Immature natural killer cell (primary cell): ENCODE results near the gene POLD3. TPM values are rescaled to one million over a fixed set of nuclear protein-coding genes. Genes with fewer than 3 reads are reported as not detected.

Experiments
- DNase-seq, 3 donors: peaks; one replicate each; pipeline ENCODE4 v3.0.0; 2022; ENCODE audit warnings: mixed read lengths in 1 of 3
- H3K27ac Mint-ChIP-seq, 6 donors: one replicate each; pipeline ENCODE4 v1.8.0; 2020; ENCODE audit warnings: mixed read lengths in 6 of 6, mild to moderate bottlenecking in 5 of 6, inconsistent platforms in 4 of 6, moderate library complexity in 3 of 6
- H3K27me3 Mint-ChIP-seq, 3 donors: one replicate each; pipeline ENCODE4 v1.8.0; 2020 to 2021; ENCODE audit warnings: low read depth in 3 of 3, mild to moderate bottlenecking in 3 of 3, mixed read lengths in 3 of 3, moderate library complexity in 3 of 3, inconsistent platforms in 1 of 3
- H3K36me3 Mint-ChIP-seq, 3 donors: one replicate each; pipeline ENCODE4 v1.8.0; 2020; ENCODE audit warnings: mixed read lengths in 3 of 3, inconsistent platforms in 2 of 3, mild to moderate bottlenecking in 2 of 3
- H3K4me1 Mint-ChIP-seq, 2 donors: one replicate each; pipeline ENCODE4 v1.8.0; 2020; ENCODE audit warnings: inconsistent platforms in 2 of 2, mild to moderate bottlenecking in 2 of 2, mixed read lengths in 2 of 2, moderate library complexity in 1 of 2
- H3K4me3 Mint-ChIP-seq, 5 donors: one replicate each; pipeline ENCODE4 v1.8.0; 2020; ENCODE audit warnings: mild to moderate bottlenecking in 5 of 5, mixed read lengths in 5 of 5, inconsistent platforms in 3 of 5, moderate library complexity in 3 of 5
- H3K9me3 Mint-ChIP-seq, 6 donors: one replicate each; pipeline ENCODE4 v1.8.0; 2020; ENCODE audit warnings: mild to moderate bottlenecking in 6 of 6, mixed read lengths in 6 of 6, inconsistent platforms in 4 of 6, moderate library complexity in 3 of 6
- polyA plus RNA-seq, 3 donors: library from polyadenylated mRNA; unstranded; fragments of 300-500 nt; fragmentation: Illumina TruSeq; gene quantifications; one replicate each; pipeline ENCODE4 v1.2.3, GENCODE V29; 2021

POLD3 gene
- polyA plus RNA-seq, 3 donors from 2014 or later, result 10.5 to 20.7 (median 12.8) TPM

- no peaks in the 10 kb centered on the region for H3K4me1 Mint-ChIP-seq
- no peak overlapping the region for H3K4me3 Mint-ChIP-seq
- DNase-seq, result no peak
- H3K27ac Mint-ChIP-seq, result no peak overlapping the region
- no peaks in the 10 kb centered on the region for H3K9me3 Mint-ChIP-seq
- H3K36me3 Mint-ChIP-seq, result peaks cover 3 to 13% (median 13%) of the 10 kb centered on the region in 3 donors
- H3K27me3 Mint-ChIP-seq, result no peaks in the 10 kb centered on the region
These were observed 11.5 kb downstream of the POLD3 start for GRCh38 chr11:74603845-74604244.

DNA sequence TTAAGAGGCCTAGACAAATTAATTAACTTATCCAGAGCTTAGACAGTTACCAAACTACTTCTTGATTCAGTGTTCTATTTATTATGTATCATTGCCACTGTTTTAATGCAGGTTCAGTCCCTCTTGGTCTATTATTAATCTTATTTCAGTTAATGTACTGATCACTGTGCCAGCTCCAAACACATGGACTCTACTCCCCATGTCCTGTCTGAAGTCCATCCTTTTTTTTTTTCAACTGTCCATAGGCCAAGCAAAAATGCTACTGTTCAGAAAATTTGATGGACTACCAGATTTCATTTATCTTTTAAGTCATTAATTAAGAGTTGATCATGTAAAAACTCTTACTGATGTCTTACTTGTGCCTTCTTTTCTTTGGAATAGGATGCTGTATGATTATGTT is 11.9 kb downstream of the POLD3 start:
- no peak overlapping the region for H3K27ac Mint-ChIP-seq

DNA sequence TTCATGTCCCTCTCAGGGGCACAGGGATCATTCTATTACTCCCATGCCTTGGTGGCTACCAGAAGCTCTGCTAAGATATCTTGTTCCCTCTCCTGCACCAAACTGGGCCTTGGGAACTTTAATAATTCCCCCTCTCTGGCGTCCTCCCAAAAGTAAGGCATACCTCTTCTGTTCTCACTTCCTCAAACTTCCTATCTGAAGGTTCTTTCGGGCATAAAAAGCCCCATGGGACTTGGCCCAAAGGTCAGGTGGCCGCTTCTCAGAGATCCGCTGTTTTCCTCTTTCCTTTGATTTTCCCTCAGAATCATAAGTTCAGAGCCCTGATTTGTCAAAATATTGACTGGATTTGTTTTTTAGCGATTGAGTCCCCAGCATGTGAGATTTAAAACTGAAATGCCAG is 13.0 kb downstream of the POLD3 start:
- H3K4me3 Mint-ChIP-seq, result no peak overlapping the region
- no peaks in the 10 kb centered on the region for H3K27me3 Mint-ChIP-seq
- no peaks in the 10 kb centered on the region for H3K4me1 Mint-ChIP-seq
- peaks cover 3 to 15% (median 9%) of the 10 kb centered on the region in 3 donors for H3K36me3 Mint-ChIP-seq
- no peak for DNase-seq
- no peaks in the 10 kb centered on the region for H3K9me3 Mint-ChIP-seq
- peak overlapping the region in 1 of 6 donors; percentile 11 for H3K27ac Mint-ChIP-seq

More for the DNA sequence above, 11.9 kb downstream of the POLD3 start:
- DNase-seq, result no peak
- H3K4me1 Mint-ChIP-seq, result no peaks in the 10 kb centered on the region
- H3K4me3 Mint-ChIP-seq, result no peak overlapping the region
- H3K9me3 Mint-ChIP-seq, result no peaks in the 10 kb centered on the region
- peaks cover 3 to 13% (median 13%) of the 10 kb centered on the region in 3 donors for H3K36me3 Mint-ChIP-seq
- no peaks in the 10 kb centered on the region for H3K27me3 Mint-ChIP-seq

GRCh38 chr11:74608431-74608830 is 16.0 kb downstream of the POLD3 start:
- Mint-ChIP-seq H3K4me1 (no peaks in the 10 kb centered on the region), H3K27ac (no peak overlapping the region), H3K36me3 (peaks cover 13 to 24% (median 13%) of the 10 kb centered on the region in 3 donors), H3K4me3 (no peak overlapping the region), H3K27me3 (no peaks in the 10 kb centered on the region), H3K9me3 (no peaks in the 10 kb centered on the region)
- DNase-seq, result no peak

DNA sequence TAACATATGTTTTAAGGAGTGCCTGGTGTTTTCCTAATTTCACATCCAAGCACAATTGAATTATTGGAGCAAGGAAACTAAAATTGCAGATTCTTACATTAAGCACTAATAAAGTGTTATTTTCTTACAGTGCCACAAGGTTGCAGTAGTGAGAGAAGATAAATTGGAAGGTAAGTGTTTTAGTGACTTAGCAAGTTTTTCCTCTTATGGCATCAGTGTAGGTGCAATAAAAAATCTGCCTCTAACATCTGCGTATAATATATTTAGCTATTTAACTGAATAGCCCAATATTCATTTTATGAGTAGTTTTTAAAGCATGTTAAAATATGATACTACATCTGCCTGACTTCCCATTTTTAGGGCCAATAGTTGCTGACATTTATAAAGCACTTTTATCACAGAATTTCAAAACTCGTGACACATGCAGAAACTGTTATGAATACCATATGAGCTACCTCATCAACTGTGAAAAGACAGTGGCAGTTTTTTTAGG is 19.0 kb downstream of the POLD3 start:
- H3K27ac Mint-ChIP-seq, result no peak overlapping the region
- H3K9me3 Mint-ChIP-seq, result no peaks in the 10 kb centered on the region
- no peaks in the 10 kb centered on the region for H3K27me3 Mint-ChIP-seq
- DNase-seq, result no peak
- peaks cover 4 to 23% (median 10%) of the 10 kb centered on the region in 3 donors for H3K36me3 Mint-ChIP-seq
- no peak overlapping the region for H3K4me3 Mint-ChIP-seq
- no peaks in the 10 kb centered on the region for H3K4me1 Mint-ChIP-seq

DNA sequence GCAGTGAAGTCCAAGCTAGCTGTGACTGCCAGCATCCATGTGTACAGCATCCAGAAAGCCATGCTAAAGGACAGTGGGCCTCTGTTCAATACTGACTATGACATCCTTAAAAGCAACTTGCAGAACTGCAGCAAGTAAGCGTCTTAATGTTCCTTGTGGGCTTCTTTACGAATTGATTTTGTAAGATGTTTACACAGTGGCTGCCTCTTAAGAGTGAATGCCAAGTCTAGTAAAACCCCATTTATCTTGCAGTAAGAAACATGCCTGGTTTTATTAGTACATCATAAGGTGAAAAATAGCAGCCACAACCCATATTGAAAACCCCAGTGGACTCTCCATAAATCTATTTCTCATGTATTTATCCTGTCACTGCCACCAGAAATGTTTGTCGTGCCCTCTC is 20.5 kb downstream of the POLD3 start:
- H3K36me3 Mint-ChIP-seq, result peaks cover 4 to 28% (median 10%) of the 10 kb centered on the region in 3 donors
- H3K27ac Mint-ChIP-seq, result peak overlapping the region in 1 of 6 donors; percentile 47
- no peaks in the 10 kb centered on the region for H3K4me1 Mint-ChIP-seq

DNA sequence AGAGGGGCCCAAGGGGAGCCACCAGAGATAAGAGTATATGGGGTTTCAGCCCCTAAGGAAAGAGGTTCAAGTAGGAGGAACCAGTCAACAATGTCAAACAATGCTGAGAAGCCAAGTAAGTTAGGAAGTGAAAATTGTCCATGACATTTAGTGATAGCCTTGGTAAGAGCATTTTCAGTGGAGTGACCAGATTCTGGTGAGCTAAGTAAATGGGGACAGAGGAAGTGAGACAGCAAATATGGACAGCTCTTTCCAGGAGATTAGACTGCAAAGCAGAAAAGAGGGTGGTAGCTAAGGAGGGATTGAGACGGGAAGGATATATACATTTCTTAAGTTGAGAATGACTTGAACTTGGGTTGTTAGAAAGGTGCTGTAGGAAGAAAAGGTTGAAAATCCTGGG is 22.9 kb downstream of the POLD3 start:
- Mint-ChIP-seq H3K4me3 (no peak overlapping the region), H3K4me1 (no peaks in the 10 kb centered on the region), H3K27me3 (no peaks in the 10 kb centered on the region), H3K9me3 (no peaks in the 10 kb centered on the region), H3K36me3 (peaks cover 10 to 34% (median 15%) of the 10 kb centered on the region in 3 donors), H3K27ac (no peak overlapping the region)
- DNase-seq, result no peak

More for the DNA sequence above, 20.5 kb downstream of the POLD3 start:
- Mint-ChIP-seq H3K27me3 (no peaks in the 10 kb centered on the region), H3K4me3 (no peak overlapping the region), H3K9me3 (no peaks in the 10 kb centered on the region)
- no peak for DNase-seq

- Mint-ChIP-seq H3K4me1 (no peaks in the 10 kb centered on the region), H3K9me3 (no peaks in the 10 kb centered on the region)
These were observed 23.6 kb downstream of the POLD3 start for GRCh38 chr11:74615988-74616387.

GRCh38 chr11:74620531-74620930 is 28.1 kb downstream of the POLD3 start:
- Mint-ChIP-seq H3K36me3 (peaks cover 20 to 50% (median 21%) of the 10 kb centered on the region in 3 donors), H3K4me3 (no peak overlapping the region), H3K9me3 (no peaks in the 10 kb centered on the region), H3K27ac (no peak overlapping the region), H3K4me1 (no peaks in the 10 kb centered on the region), H3K27me3 (no peaks in the 10 kb centered on the region)
- no peak for DNase-seq

More at GRCh38 chr11:74615988-74616387, 23.6 kb downstream of the POLD3 start:
- Mint-ChIP-seq H3K27me3 (no peaks in the 10 kb centered on the region), H3K4me3 (no peak overlapping the region), H3K27ac (no peak overlapping the region), H3K36me3 (peaks cover 13 to 38% (median 15%) of the 10 kb centered on the region in 3 donors)
- DNase-seq, result no peak

- no peaks in the 10 kb centered on the region for H3K9me3 Mint-ChIP-seq
- H3K36me3 Mint-ChIP-seq, result peaks cover 25 to 46% (median 27%) of the 10 kb centered on the region in 3 donors
- no peaks in the 10 kb centered on the region for H3K4me1 Mint-ChIP-seq
- no peaks in the 10 kb centered on the region for H3K27me3 Mint-ChIP-seq
- no peak for DNase-seq
- H3K27ac Mint-ChIP-seq, result no peak overlapping the region
- no peak overlapping the region for H3K4me3 Mint-ChIP-seq
These were observed 33.7 kb downstream of the POLD3 start for GRCh38 chr11:74626130-74626529.

GRCh38 chr11:74626604-74627003 is 34.2 kb downstream of the POLD3 start:
- no peaks in the 10 kb centered on the region for H3K4me1 Mint-ChIP-seq
- H3K27me3 Mint-ChIP-seq, result no peaks in the 10 kb centered on the region
- no peak overlapping the region for H3K27ac Mint-ChIP-seq
- no peak for DNase-seq
- H3K36me3 Mint-ChIP-seq, result peaks cover 21 to 43% (median 27%) of the 10 kb centered on the region in 3 donors
- no peaks in the 10 kb centered on the region for H3K9me3 Mint-ChIP-seq
- no peak overlapping the region for H3K4me3 Mint-ChIP-seq

DNA sequence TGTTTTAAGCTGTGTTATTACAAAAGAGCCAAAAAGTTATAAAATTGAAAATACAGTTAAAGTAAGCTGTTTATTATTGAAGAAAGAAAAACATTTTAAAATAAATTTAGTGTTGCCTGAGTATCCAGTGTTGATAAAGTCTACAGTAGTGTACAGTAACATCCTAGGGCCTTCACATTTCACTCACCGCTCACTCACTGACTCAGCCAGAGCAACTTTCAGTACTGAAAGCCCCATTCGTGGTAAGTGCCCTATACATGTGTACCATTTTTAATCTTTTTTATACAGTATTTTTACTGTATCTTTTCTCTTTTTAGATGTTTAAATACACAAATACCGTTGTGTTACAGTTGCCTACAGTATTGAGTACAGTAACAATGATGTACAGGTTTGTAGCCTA is 35.0 kb downstream of the POLD3 start:
- H3K36me3 Mint-ChIP-seq, result peaks cover 17 to 45% (median 29%) of the 10 kb centered on the region in 3 donors
- no peak overlapping the region for H3K4me3 Mint-ChIP-seq
- no peaks in the 10 kb centered on the region for H3K9me3 Mint-ChIP-seq

GRCh38 chr11:74630043-74630442 is 37.7 kb downstream of the POLD3 start:
- Mint-ChIP-seq H3K9me3 (no peaks in the 10 kb centered on the region), H3K36me3 (peaks cover 20 to 53% (median 43%) of the 10 kb centered on the region in 3 donors), H3K27ac (no peak overlapping the region), H3K4me1 (no peaks in the 10 kb centered on the region), H3K4me3 (no peak overlapping the region), H3K27me3 (no peaks in the 10 kb centered on the region)
- DNase-seq, result no peak

More for the DNA sequence above, 35.0 kb downstream of the POLD3 start:
- H3K4me1 Mint-ChIP-seq, result no peaks in the 10 kb centered on the region
- H3K27me3 Mint-ChIP-seq, result no peaks in the 10 kb centered on the region
- no peak for DNase-seq
- H3K27ac Mint-ChIP-seq, result no peak overlapping the region

DNA sequence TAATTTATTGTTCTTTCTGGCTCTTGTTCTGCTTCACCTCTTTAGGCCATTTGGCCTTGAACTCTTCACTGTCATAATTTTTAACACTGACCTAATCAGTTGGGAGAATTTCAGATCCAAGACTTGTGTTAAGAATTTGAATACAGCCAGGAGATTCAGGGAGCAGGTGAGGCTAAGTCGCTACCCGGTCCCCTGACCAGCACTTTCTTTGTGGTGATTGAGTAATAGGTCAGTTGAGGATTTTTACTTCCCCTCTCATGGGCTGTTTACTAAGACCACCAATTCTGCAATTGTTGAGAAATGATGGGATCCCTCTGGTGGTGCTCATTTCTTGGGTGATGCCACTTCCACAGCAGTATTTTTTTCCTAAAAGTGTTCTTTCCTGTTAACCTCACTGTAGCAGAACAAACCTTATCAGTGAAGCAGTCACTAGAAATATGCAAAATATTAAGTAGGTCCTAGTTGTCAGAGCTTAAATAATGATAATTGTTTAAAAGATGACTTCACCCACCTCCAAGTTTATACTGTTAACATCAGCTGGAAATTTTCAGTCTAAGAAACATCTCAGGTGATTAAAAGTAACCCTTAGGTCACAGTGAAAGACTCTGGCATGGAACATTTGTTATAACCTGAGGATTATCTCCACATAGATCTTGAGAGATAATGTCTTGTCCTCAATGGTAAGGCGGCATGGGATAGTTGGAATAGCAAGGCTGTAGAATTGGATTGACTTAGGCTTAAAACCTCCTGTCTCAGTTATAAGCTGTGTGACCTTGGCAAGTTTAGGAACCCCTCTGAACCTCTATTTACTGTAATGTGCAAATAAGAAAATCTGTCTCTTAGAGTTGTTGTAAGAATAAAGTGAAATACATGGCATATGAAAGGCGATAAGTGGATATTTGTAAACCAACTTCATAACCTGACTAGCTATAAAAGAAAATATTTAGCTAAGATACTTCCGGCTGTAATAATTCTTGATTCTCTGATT is 41.3 kb downstream of the POLD3 start:
- Mint-ChIP-seq H3K4me3 (no peak overlapping the region), H3K36me3 (peaks cover 24 to 63% (median 41%) of the 10 kb centered on the region in 3 donors), H3K4me1 (no peaks in the 10 kb centered on the region), H3K27ac (no peak overlapping the region), H3K9me3 (no peaks in the 10 kb centered on the region), H3K27me3 (no peaks in the 10 kb centered on the region)
- no peak for DNase-seq
